MM.1S (cell line): ENCODE results near the gene ADAMTS4.

ENCODE experiments used
- DNase-seq: peaks from one replicate; pipeline ENCODE4 v3.0.0-alpha.2; 2015
- H2AFZ ChIP-seq: fragments of 300-600 bp; sonication (generic); 2 replicates; pipeline ENCODE4 v1.6.0; 2016; ENCODE audit warnings: antibody characterized with exemption, low read length
- H3F3A ChIP-seq: fragments of 300-600 bp; sonication (generic); 2 replicates; pipeline ENCODE4 v1.6.1; 2016; ENCODE audit warnings: mild to moderate bottlenecking, antibody characterized with exemption, low read length, moderate library complexity, mixed read lengths; ENCODE audit not compliant: insufficient read depth
- H3K27ac ChIP-seq: fragments of 300-600 bp; sonication (generic); 2 replicates; pipeline ENCODE4 v1.5.1; 2016; ENCODE audit warnings: mild to moderate bottlenecking, low read length
- H3K27me3 ChIP-seq: fragments of 300-600 bp; sonication (generic); replicated peaks from 2 replicates; pipeline ENCODE4 v1.6.0; 2016; ENCODE audit warnings: low read length; ENCODE audit not compliant: insufficient read depth
- H3K36me3 ChIP-seq: fragments of 300-600 bp; sonication (generic); replicated peaks from 2 replicates; pipeline ENCODE4 v1.6.1; 2016; ENCODE audit warnings: mild to moderate bottlenecking, low read length, mixed read lengths; ENCODE audit not compliant: insufficient read depth
- H3K4me1 ChIP-seq: fragments of 300-600 bp; sonication (generic); 2 replicates; pipeline ENCODE4 v1.6.1; 2016; ENCODE audit warnings: low read length, mixed read lengths
- H3K4me2 ChIP-seq: fragments of 300-600 bp; sonication (generic); 2 replicates; pipeline ENCODE4 v1.6.0; 2016; ENCODE audit warnings: low read depth, low read length
- H3K4me3 ChIP-seq: fragments of 300-600 bp; sonication (generic); 2 replicates; pipeline ENCODE4 v1.5.1; 2016; ENCODE audit warnings: low read length, mixed read lengths
- H3K79me2 ChIP-seq: fragments of 300-600 bp; sonication (generic); 2 replicates; pipeline ENCODE4 v1.6.1; 2016; ENCODE audit warnings: mixed run types, low read length, mixed read lengths
- H3K9ac ChIP-seq: fragments of 300-600 bp; sonication (generic); 2 replicates; pipeline ENCODE4 v1.6.1; 2016; ENCODE audit warnings: low read length, mixed read lengths
- H3K9me2 ChIP-seq: fragments of 300-600 bp; sonication (generic); replicated peaks from 2 replicates; pipeline ENCODE4 v1.6.1; 2016; ENCODE audit warnings: mild to moderate bottlenecking, low read length, mixed read lengths; ENCODE audit not compliant: insufficient read depth
- H3K9me3 ChIP-seq: fragments of 300-600 bp; sonication (generic); replicated peaks from 2 replicates; pipeline ENCODE4 v1.6.1; 2016; ENCODE audit warnings: mild to moderate bottlenecking, low read length, mixed read lengths; ENCODE audit not compliant: insufficient read depth
- H4K20me1 ChIP-seq: fragments of 300-600 bp; sonication (generic); 2 replicates; pipeline ENCODE4 v1.6.1; 2016; ENCODE audit warnings: mild to moderate bottlenecking, low read length, moderate library complexity, mixed read lengths; ENCODE audit not compliant: insufficient read depth
- EZH2 ChIP-seq: fragments of 300-600 bp; sonication (generic); optimal IDR thresholded peaks from 2 replicates; pipeline ENCODE3; 2017; ENCODE audit warnings: low read depth, mild to moderate bottlenecking, antibody characterized with exemption, low read length, mixed read lengths
- EZH2phosphoT487 ChIP-seq: fragments of 300-600 bp; sonication (generic); IDR thresholded peaks from 2 replicates; pipeline ENCODE4 v1.6.1; 2018; ENCODE audit warnings: antibody characterized with exemption, low read length
- TF ChIP-seq, protein P1 (sequence below): fragments of 300-600 bp; sonication (generic); IDR thresholded peaks from 2 replicates; pipeline ENCODE4 v1.5.1; 2016; ENCODE audit warnings: antibody characterized with exemption, low read length, mixed read lengths

Gene ADAMTS4

DNA sequence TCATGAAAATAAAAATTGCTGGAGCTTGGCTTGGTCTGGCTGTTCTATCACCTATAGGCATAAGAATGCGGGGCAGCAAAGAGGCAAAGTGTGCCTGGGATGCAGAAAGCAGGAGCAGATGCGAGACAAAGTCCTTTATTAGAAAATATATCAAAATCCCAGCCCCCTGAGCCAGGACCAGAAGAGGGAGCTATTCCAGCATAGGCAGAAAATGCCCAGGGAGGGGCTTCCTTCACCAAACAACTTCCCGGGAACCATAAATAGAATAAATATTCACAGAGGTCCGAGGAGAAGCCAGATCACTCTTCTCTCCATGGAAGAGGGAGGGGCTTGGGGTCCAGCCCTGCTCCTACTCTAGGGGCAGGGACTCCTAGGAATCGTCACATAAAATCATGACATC lies 27.7 kb downstream of the ADAMTS4 start:
- H3K4me2 ChIP-seq: no peak overlapping the region
- no peaks in the 10 kb centered on the region for H3K9me3 ChIP-seq
- H3K79me2 ChIP-seq: peaks cover 57% of the 10 kb centered on the region
- H2AFZ ChIP-seq: no peak overlapping the region
- no peak overlapping the region for H3K4me3 ChIP-seq
- no peak overlapping the region for H3K27ac ChIP-seq
- H3K36me3 ChIP-seq: peaks cover 43% of the 10 kb centered on the region
- peaks cover 44% of the 10 kb centered on the region for H3F3A ChIP-seq
- 0 out of 2 replicates have a peak, but pooled peaks cover 6% of the 10 kb centered on the region for H4K20me1 ChIP-seq
- TF ChIP-seq EZH2: no peak
- TF ChIP-seq EZH2phosphoT487: no peak
- TF ChIP-seq, protein P1, sequence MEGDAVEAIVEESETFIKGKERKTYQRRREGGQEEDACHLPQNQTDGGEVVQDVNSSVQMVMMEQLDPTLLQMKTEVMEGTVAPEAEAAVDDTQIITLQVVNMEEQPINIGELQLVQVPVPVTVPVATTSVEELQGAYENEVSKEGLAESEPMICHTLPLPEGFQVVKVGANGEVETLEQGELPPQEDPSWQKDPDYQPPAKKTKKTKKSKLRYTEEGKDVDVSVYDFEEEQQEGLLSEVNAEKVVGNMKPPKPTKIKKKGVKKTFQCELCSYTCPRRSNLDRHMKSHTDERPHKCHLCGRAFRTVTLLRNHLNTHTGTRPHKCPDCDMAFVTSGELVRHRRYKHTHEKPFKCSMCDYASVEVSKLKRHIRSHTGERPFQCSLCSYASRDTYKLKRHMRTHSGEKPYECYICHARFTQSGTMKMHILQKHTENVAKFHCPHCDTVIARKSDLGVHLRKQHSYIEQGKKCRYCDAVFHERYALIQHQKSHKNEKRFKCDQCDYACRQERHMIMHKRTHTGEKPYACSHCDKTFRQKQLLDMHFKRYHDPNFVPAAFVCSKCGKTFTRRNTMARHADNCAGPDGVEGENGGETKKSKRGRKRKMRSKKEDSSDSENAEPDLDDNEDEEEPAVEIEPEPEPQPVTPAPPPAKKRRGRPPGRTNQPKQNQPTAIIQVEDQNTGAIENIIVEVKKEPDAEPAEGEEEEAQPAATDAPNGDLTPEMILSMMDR: peak; percentile 27
- H3K9me2 ChIP-seq: no peaks in the 10 kb centered on the region
- no peaks in the 10 kb centered on the region for H3K27me3 ChIP-seq
- peaks cover 34% of the 10 kb centered on the region for H3K4me1 ChIP-seq
- no peak for DNase-seq
- H3K9ac ChIP-seq: no peak overlapping the region

DNA sequence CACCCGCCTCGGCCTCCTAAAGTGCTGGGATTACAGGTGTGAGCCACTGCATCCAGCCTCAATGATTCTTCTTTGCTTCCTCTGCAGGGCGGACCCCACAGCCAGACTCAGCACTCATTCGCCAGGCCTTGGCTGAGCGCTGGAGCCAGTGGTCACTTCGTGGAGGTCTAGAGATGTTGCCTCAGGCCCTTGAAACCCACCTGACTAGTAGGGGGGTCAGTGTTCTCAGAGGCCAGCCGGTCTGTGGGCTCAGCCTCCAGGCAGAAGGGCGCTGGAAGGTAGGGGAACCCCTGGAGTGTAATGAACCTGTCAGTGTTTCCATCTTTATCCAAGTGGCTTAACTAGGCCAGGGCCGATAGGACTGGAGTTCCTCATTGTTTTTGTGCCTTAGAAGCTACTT lies 29.9 kb downstream of the ADAMTS4 start:
- peaks cover 23% of the 10 kb centered on the region for H3K4me1 ChIP-seq
- H4K20me1 ChIP-seq: 0 out of 2 replicates have a peak, but pooled peaks cover 6% of the 10 kb centered on the region
- no peak overlapping the region for H3K4me2 ChIP-seq
- no peak for DNase-seq
- H2AFZ ChIP-seq: no peak overlapping the region
- TF ChIP-seq, protein P1: no peak
- no peak for TF ChIP-seq EZH2
- no peak for TF ChIP-seq EZH2phosphoT487
- no peaks in the 10 kb centered on the region for H3K9me3 ChIP-seq
- no peaks in the 10 kb centered on the region for H3K9me2 ChIP-seq
- peaks cover 34% of the 10 kb centered on the region for H3K79me2 ChIP-seq
- no peak overlapping the region for H3K9ac ChIP-seq
- H3K4me3 ChIP-seq: no peak overlapping the region
- no peaks in the 10 kb centered on the region for H3K27me3 ChIP-seq
- H3K36me3 ChIP-seq: peaks cover 33% of the 10 kb centered on the region
- peaks cover 43% of the 10 kb centered on the region for H3F3A ChIP-seq
- no peak overlapping the region for H3K27ac ChIP-seq

GRCh38 chr1:161166669-161167548 lies 31.9 kb downstream of the ADAMTS4 start:
- H4K20me1 ChIP-seq: no peaks in the 10 kb centered on the region
- H3K79me2 ChIP-seq: peaks cover 14% of the 10 kb centered on the region
- H3K27me3 ChIP-seq: no peaks in the 10 kb centered on the region
- peaks cover 9% of the 10 kb centered on the region for H3K4me1 ChIP-seq
- H3K9ac ChIP-seq: peak overlapping the region; percentile 81
- peak overlapping the region; percentile 93 for H3K4me2 ChIP-seq
- H3K9me2 ChIP-seq: no peaks in the 10 kb centered on the region
- H3K36me3 ChIP-seq: peaks cover 15% of the 10 kb centered on the region
- H3K27ac ChIP-seq: peak overlapping the region; percentile 72
- peak; percentile 37 for DNase-seq
- peaks cover 33% of the 10 kb centered on the region for H3F3A ChIP-seq
- peak overlapping the region; percentile 82 for H3K4me3 ChIP-seq
- H3K9me3 ChIP-seq: no peaks in the 10 kb centered on the region
- TF ChIP-seq EZH2: no peak
- TF ChIP-seq, protein P1: peak; percentile 5; the same call in 1 of the 2 replicates
- H2AFZ ChIP-seq: peak overlapping the region; percentile 66
